K562 (cell line): ENCODE results near the gene PKLR. TPM values are rescaled to one million over a fixed set of nuclear protein-coding genes. Genes with fewer than 3 reads are reported as not detected.

ENCODE experiments used
- ARID3B ChIP-seq: fragments of 250-450 bp; sonication (Bioruptor Pico); IDR thresholded peaks from 2 replicates; pipeline ENCODE4 v1.4.0; 2020; ENCODE audit warnings: borderline replicate concordance
- CLOCK ChIP-seq: fragments of 250-450 bp; sonication (Bioruptor Pico); IDR thresholded peaks from 2 replicates; pipeline ENCODE4 v1.4.0; 2020; ENCODE audit warnings: mild to moderate bottlenecking, moderate library complexity, borderline replicate concordance
- ETV5 ChIP-seq: sonication (generic); formaldehyde crosslinking; IDR thresholded peaks from 2 replicates; pipeline ENCODE4 v1.4.0; 2020; ENCODE audit warnings: low read depth, mild to moderate bottlenecking, missing genetic modification reagents
- HIVEP1 ChIP-seq: fragments of 250-450 bp; sonication (Bioruptor Pico); IDR thresholded peaks from 2 replicates; pipeline ENCODE4 v1.4.0; 2020; ENCODE audit warnings: mild to moderate bottlenecking
- HMBOX1 ChIP-seq: sonication (generic); IDR thresholded peaks from 2 replicates; pipeline ENCODE4 v1.6.1; 2016
- HMGN3 ChIP-seq: IDR thresholded peaks from 2 replicates; pipeline ENCODE4 v1.6.1; 2011; ENCODE audit warnings: borderline replicate concordance, low read depth, mild to moderate bottlenecking, mixed read lengths, low read length; ENCODE audit not compliant: insufficient read length; ENCODE audit errors: extremely low read depth
- MTA3 ChIP-seq: fragments of 450-650 bp; formaldehyde crosslinking; IDR thresholded peaks from 2 replicates; pipeline ENCODE4 v1.6.1; 2017; ENCODE audit warnings: mild to moderate bottlenecking, borderline replicate concordance
- PPARD ChIP-seq: fragments of 250-450 bp; sonication (Bioruptor Pico); IDR thresholded peaks from 2 replicates; pipeline ENCODE4 v1.8.0; 2022; ENCODE audit warnings: inconsistent platforms, mild to moderate bottlenecking, moderate library complexity
- RBM34 ChIP-seq: fragments of 200-400 bp; formaldehyde crosslinking; IDR thresholded peaks from 2 replicates; pipeline ENCODE4 v1.6.1; 2018; ENCODE audit warnings: low read length, borderline replicate concordance; ENCODE audit not compliant: insufficient read depth
- RFX7 ChIP-seq: fragments of 250-450 bp; sonication (Bioruptor Pico); IDR thresholded peaks from 2 replicates; pipeline ENCODE4 v1.5.1; 2021; ENCODE audit warnings: mild to moderate bottlenecking
- SIX5 ChIP-seq, 2 experiments: IDR thresholded peaks; 2 replicates each; pipeline ENCODE4 v1.6.1; 2011; ENCODE audit warnings: low read length in 2 of 2, borderline replicate concordance in 1 of 2, low read depth in 1 of 2, mild to moderate bottlenecking in 1 of 2, moderate library complexity in 1 of 2; ENCODE audit not compliant: insufficient read depth in 1 of 2
- SNRNP70 ChIP-seq: fragments of 200-400 bp; formaldehyde crosslinking; optimal IDR thresholded peaks from 2 replicates; pipeline ENCODE3; 2017; ENCODE audit warnings: low read depth, low read length
- SREBF2 ChIP-seq: sonication (generic); formaldehyde crosslinking; IDR thresholded peaks from 2 replicates; pipeline ENCODE4 v1.4.0; 2020; ENCODE audit warnings: mild to moderate bottlenecking, missing genetic modification reagents
- ZBTB1 ChIP-seq: sonication (generic); formaldehyde crosslinking; IDR thresholded peaks from 2 replicates; pipeline ENCODE4 v1.8.1; 2023; ENCODE audit warnings: missing genetic modification reagents, low read depth, mild to moderate bottlenecking, borderline replicate concordance
- ZBTB9 ChIP-seq: fragments of 450-650 bp; formaldehyde crosslinking; IDR thresholded peaks from 2 replicates; pipeline ENCODE4 v1.4.0; 2020; ENCODE audit warnings: mild to moderate bottlenecking, moderate library complexity
- ZNF324 ChIP-seq: fragments of 250-450 bp; sonication (Bioruptor Pico); IDR thresholded peaks from 2 replicates; pipeline ENCODE4 v1.4.0; 2020; ENCODE audit warnings: mild to moderate bottlenecking
- ZNF41 ChIP-seq: fragments of 250-450 bp; sonication (Bioruptor Pico); conservative IDR thresholded peaks from 2 replicates; pipeline ENCODE4 v1.4.0; 2020; ENCODE audit warnings: mild to moderate bottlenecking
- ZNF75A ChIP-seq: fragments of 450-650 bp; formaldehyde crosslinking; IDR thresholded peaks from 2 replicates; pipeline ENCODE4 v1.4.0; 2020; ENCODE audit warnings: mild to moderate bottlenecking
- ZNF780A ChIP-seq: fragments of 250-450 bp; sonication (Bioruptor Pico); IDR thresholded peaks from 2 replicates; pipeline ENCODE4 v1.5.0; 2021; ENCODE audit warnings: mild to moderate bottlenecking
- polyA plus RNA-seq, 8 experiments: library from polyadenylated mRNA; depleted of rRNA in 4 of 8; stranded (reverse) in 5 of 8; unstranded in 3 of 8; fragments of >200 nt; fragmentation: Nextera tagmentation in 2 of 8; fragmentation: Illumina TruSeq in 1 of 8; extraction: Ambion mirVana in 2 of 8; extraction: Trizol in 1 of 8; gene quantifications; 2 replicates each; pipeline versions ENCODE4 v1.2.1 to v1.2.3, GENCODE V29; 2011 to 2014; ENCODE audit warnings: inconsistent platforms in 1 of 8, missing spikeins in 1 of 8
- total RNA-seq, 7 experiments: library from RNA; depleted of rRNA in 6 of 7; stranded (reverse); fragments of >200 nt in 6 of 7; fragmentation: Illumina TruSeq in 2 of 7; extraction: Trizol in 2 of 7; gene quantifications; 2 replicates each; pipeline versions ENCODE4 v1.2.1 to v1.2.3, GENCODE V29; 2011 to 2021; ENCODE audit warnings: low replicate concordance in 1 of 7

PKLR gene
- total and polyA plus RNA-seq, 9 of the 15 experiments (the other 6 are each of a cell fraction or from before 2014, with no cell fraction given) = 10.7 to 78.4 (median 38.2) TPM

GRCh38 chr1:155244368-155245162 is 56.7 kb downstream of the PKLR start (continued):
- TF ChIP-seq ZBTB1 (CRISPR knock-in tag) (peak; percentile 83; the same call in 1 of the 2 replicates), ZNF75A (CRISPR knock-in tag) (no peak), ZNF780A (CRISPR knock-in tag) (no peak), HMGN3 (peak; percentile 82), HMBOX1 (peak; percentile 16; the same call in 1 of the 2 replicates), ZNF41 (CRISPR knock-in tag) (no peak), RBM34 (no peak), CLOCK (CRISPR knock-in tag) (no peak; the same call in 1 of the 2 replicates), PPARD (CRISPR knock-in tag) (no peak), RFX7 (CRISPR knock-in tag) (no peak), MTA3 (peak; percentile 98), ZNF324 (CRISPR knock-in tag) (no peak), ETV5 (CRISPR knock-in tag) (peak; percentile 88), SNRNP70 (no peak), ZBTB9 (CRISPR knock-in tag) (no peak), SREBF2 (CRISPR knock-in tag) (no peak), ARID3B (CRISPR knock-in tag) (no peak; the same call in 1 of the 2 replicates), SIX5 (IDR thresholded peaks at IDR 0.05; ENCODE audit: borderline replicate concordance in 1 of 2, insufficient read depth in 1 of 2, low read depth in 1 of 2, low read length in 2 of 2) (0 out of 4 replicates have a peak, but pooled peaks of 1 of the 2 experiments have one; percentile 34), HIVEP1 (peak; percentile 16; the same call in 1 of the 2 replicates)
